H1 (cell line): ENCODE measurements around the gene TMOD4. TPM values are rescaled to one million over a fixed set of nuclear protein-coding genes. Genes with fewer than 3 reads are reported as not detected.

Experiments
- CTCF ChIA-PET: fragments of 300-600 bp; sonication (Branson Sonifier 250); formaldehyde crosslinking; loops from one replicate; lab custom pipeline; 2021; ENCODE audit not compliant: partially characterized antibody; lab: Charles Lee
- POLR2A ChIA-PET: fragments of 300-600 bp; sonication (Branson Sonifier 250); formaldehyde crosslinking; loops from one replicate; lab custom pipeline; 2021; ENCODE audit warnings: inconsistent platforms; ENCODE audit not compliant: partially characterized antibody; lab: Charles Lee
- DNase-seq, 2 experiments: peaks; one replicate each; pipeline versions ENCODE4 v3.0.0 to v3.0.0-alpha.2; 2010 to 2022; ENCODE audit warnings: low spot score in 2 of 2, low read depth in 1 of 2, mixed read lengths in 1 of 2
- FAIRE-seq: peaks from 2 replicates; lab custom pipeline; 2011; peaks lifted over from hg19 to GRCh38; lab: Jason Lieb, UNC
- H2AFZ ChIP-seq: 2 replicates; pipeline ENCODE4 v1.8.1; 2012; ENCODE audit warnings: low read length, inconsistent platforms
- H2AK5ac ChIP-seq: 2 replicates; pipeline ENCODE4 v1.6.1; 2013; ENCODE audit warnings: low read depth, low read length
- H2BK120ac ChIP-seq: replicated peaks from 2 replicates; pipeline ENCODE3; 2013; ENCODE audit warnings: low read depth, low read length, inconsistent platforms
- H2BK12ac ChIP-seq: 2 replicates; pipeline ENCODE4 v1.6.1; 2013; ENCODE audit warnings: low read depth, low read length
- H2BK15ac ChIP-seq: 2 replicates; pipeline ENCODE4 v1.6.1; 2013; ENCODE audit warnings: low read length
- H2BK20ac ChIP-seq: 2 replicates; pipeline ENCODE4 v1.6.1; 2013; ENCODE audit warnings: low read length
- H2BK5ac ChIP-seq: 2 replicates; pipeline ENCODE4 v1.6.1; 2013; ENCODE audit warnings: low read depth, low read length
- H3K14ac ChIP-seq: 2 replicates; pipeline ENCODE4 v1.6.1; 2013; ENCODE audit warnings: inconsistent platforms; ENCODE audit not compliant: insufficient read length
- H3K18ac ChIP-seq: 2 replicates; pipeline ENCODE4 v1.6.1; 2013; ENCODE audit warnings: low read length; ENCODE audit errors: extremely low read depth
- H3K23ac ChIP-seq: 2 replicates; pipeline ENCODE4 v1.6.1; 2013; ENCODE audit warnings: inconsistent platforms; ENCODE audit not compliant: insufficient read length
- H3K23me2 ChIP-seq: 2 replicates; pipeline ENCODE4 v1.6.1; 2013; ENCODE audit warnings: low read depth, low read length
- H3K27ac ChIP-seq: 2 replicates; pipeline ENCODE4 v1.6.1; 2011; ENCODE audit warnings: low read depth, low read length, inconsistent platforms
- H3K27me3 ChIP-seq, 4 experiments: replicated peaks in 1 of 4; 1 replicate in 1 of 4; 2 replicates in 3 of 4; pipeline versions ENCODE4 v1.6.1 to v1.8.1; 2011 to 2013; ENCODE audit warnings: low read length in 3 of 4, mild to moderate bottlenecking in 3 of 4, inconsistent platforms in 2 of 4, mixed read lengths in 2 of 4, moderate library complexity in 1 of 4; ENCODE audit not compliant: control insufficient read depth in 3 of 4, insufficient read depth in 3 of 4; ENCODE audit errors: extremely low read depth in 1 of 4
- H3K36me3 ChIP-seq, 4 experiments: 2 replicates each; pipeline versions ENCODE4 v1.6.1 to v1.8.1; 2011 to 2013; ENCODE audit warnings: mild to moderate bottlenecking in 4 of 4, low read length in 3 of 4, moderate library complexity in 2 of 4, control low read depth in 1 of 4, inconsistent platforms in 1 of 4; ENCODE audit not compliant: insufficient read depth in 4 of 4, control insufficient read depth in 2 of 4
- H3K4ac ChIP-seq: replicated peaks from 2 replicates; pipeline ENCODE3; 2013; ENCODE audit warnings: low read length, low read depth, mixed read lengths, inconsistent platforms; ENCODE audit not compliant: insufficient read length
- H3K4me1 ChIP-seq, 4 experiments: replicated peaks in 1 of 4; 1 replicate in 1 of 4; 2 replicates in 3 of 4; pipeline versions ENCODE4 v1.6.1 to v1.8.1; 2011 to 2013; ENCODE audit warnings: low read length in 3 of 4, inconsistent platforms in 2 of 4, mixed read lengths in 1 of 4; ENCODE audit not compliant: insufficient read depth in 4 of 4, control insufficient read depth in 3 of 4
- H3K4me2 ChIP-seq, 2 experiments: 2 replicates each; pipeline versions ENCODE4 v1.6.1 to v1.8.1; 2011 to 2013; ENCODE audit warnings: low read depth in 2 of 2, low read length in 2 of 2, control low read depth in 1 of 2, inconsistent platforms in 1 of 2, mild to moderate bottlenecking in 1 of 2; ENCODE audit not compliant: insufficient read depth in 1 of 2
- H3K4me3 ChIP-seq, 4 experiments: fragments of 200-600, 300-600 bp in 1 of 4; sonication (generic), shearing (Covaris generic), sonication (Bioruptor Twin) in 1 of 4; 2 replicates each; pipeline versions ENCODE4 v1.5.1 to v1.8.1; 2011 to 2016; ENCODE audit warnings: low read length in 4 of 4, low read depth in 3 of 4, control low read depth in 2 of 4, inconsistent platforms in 2 of 4, mild to moderate bottlenecking in 2 of 4, mixed read lengths in 1 of 4, moderate library complexity in 1 of 4; ENCODE audit not compliant: insufficient read depth in 2 of 4; ENCODE audit errors: extremely low read depth in 1 of 4
- H3K56ac ChIP-seq: replicated peaks from 2 replicates; pipeline ENCODE3; 2013; ENCODE audit warnings: low read depth, mild to moderate bottlenecking, mixed read lengths, low read length, inconsistent platforms; ENCODE audit not compliant: insufficient read length
- H3K79me1 ChIP-seq: 2 replicates; pipeline ENCODE4 v1.6.1; 2013; ENCODE audit warnings: low read depth, low read length, control low read depth
- H3K79me2 ChIP-seq, 2 experiments: 2 replicates each; pipeline versions ENCODE4 v1.6.1 to v1.8.1; 2012 to 2013; ENCODE audit warnings: low read length in 2 of 2, mild to moderate bottlenecking in 2 of 2, inconsistent platforms in 1 of 2; ENCODE audit not compliant: insufficient read depth in 2 of 2, control insufficient read depth in 1 of 2
- H3K9ac ChIP-seq, 4 experiments: replicated peaks in 1 of 4; 1 replicate in 1 of 4; 2 replicates in 3 of 4; pipeline versions ENCODE4 v1.6.1 to v1.8.1; 2011 to 2013; ENCODE audit warnings: low read depth in 3 of 4, low read length in 3 of 4, control low read depth in 2 of 4, mild to moderate bottlenecking in 2 of 4, moderate library complexity in 2 of 4, inconsistent platforms in 1 of 4; ENCODE audit errors: extremely low read depth in 1 of 4
- H3K9me3 ChIP-seq, 2 experiments: 2 replicates each; pipeline versions ENCODE4 v1.6.1 to v1.8.1; 2012 to 2013; ENCODE audit warnings: mild to moderate bottlenecking in 2 of 2, moderate library complexity in 2 of 2, control low read depth in 1 of 2, inconsistent platforms in 1 of 2, low read depth in 1 of 2, low read length in 1 of 2, mixed read lengths in 1 of 2; ENCODE audit not compliant: insufficient read depth in 2 of 2
- H4K20me1 ChIP-seq, 2 experiments: replicated peaks in 1 of 2; 2 replicates each; pipeline versions ENCODE3 to v1.8.1; 2011 to 2013; ENCODE audit warnings: inconsistent platforms in 2 of 2, low read length in 2 of 2, mild to moderate bottlenecking in 1 of 2; ENCODE audit not compliant: insufficient read depth in 2 of 2, control insufficient read depth in 1 of 2
- H4K5ac ChIP-seq: 2 replicates; pipeline ENCODE4 v1.6.1; 2013; ENCODE audit warnings: low read length, low read depth, mixed read lengths, inconsistent platforms; ENCODE audit not compliant: insufficient read length
- H4K8ac ChIP-seq: 2 replicates; pipeline ENCODE4 v1.8.0; 2013; ENCODE audit warnings: mild to moderate bottlenecking, moderate library complexity, low read length, inconsistent platforms; ENCODE audit not compliant: insufficient read depth; ENCODE audit errors: extremely low read depth
- H4K91ac ChIP-seq: replicated peaks from 2 replicates; pipeline ENCODE3; 2013; ENCODE audit warnings: low read length, mixed read lengths, inconsistent platforms; ENCODE audit not compliant: insufficient read length
- ASH2L ChIP-seq: fragments of 200-600, 300-600 bp; sonication (generic); IDR thresholded peaks from one replicate; pipeline ENCODE4 v1.7.1; 2017; ENCODE audit warnings: low read length
- BRCA1 ChIP-seq: IDR thresholded peaks from 2 replicates; pipeline ENCODE4 v1.6.1; 2012; ENCODE audit warnings: low read depth, low read length, improper control_type of control experiment
- CBX5 ChIP-seq: fragments of 300-800, 300-1000 bp; sonication (generic); IDR thresholded peaks from 2 replicates; pipeline ENCODE4 v1.7.1; 2016; ENCODE audit warnings: antibody characterized with exemption, low read length, low read depth
- CHD2 ChIP-seq: IDR thresholded peaks from 2 replicates; pipeline ENCODE4 v1.6.1; 2012; ENCODE audit warnings: low read length, improper control_type of control experiment
- CREB1 ChIP-seq: IDR thresholded peaks from 2 replicates; pipeline ENCODE4 v1.6.1; 2012; ENCODE audit warnings: inconsistent platforms
- CTBP2 ChIP-seq: IDR thresholded peaks from 2 replicates; pipeline ENCODE4 v1.7.0; 2011; ENCODE audit warnings: borderline replicate concordance, mild to moderate bottlenecking, moderate library complexity, mixed read lengths, low read length; ENCODE audit not compliant: insufficient read depth, insufficient read length
- E2F6 ChIP-seq: IDR thresholded peaks from 2 replicates; pipeline ENCODE4 v1.6.1; 2012; ENCODE audit warnings: inconsistent platforms
- MAX ChIP-seq: IDR thresholded peaks from 2 replicates; pipeline ENCODE4 v1.6.1; 2012; ENCODE audit warnings: inconsistent platforms
- NRF1 ChIP-seq: IDR thresholded peaks from 2 replicates; pipeline ENCODE4 v1.6.1; 2011; ENCODE audit warnings: mild to moderate bottlenecking, low read depth, low read length, improper control_type of control experiment
- POU5F1 ChIP-seq: IDR thresholded peaks from 2 replicates; pipeline ENCODE4 v1.6.1; 2011; ENCODE audit warnings: low read depth, mild to moderate bottlenecking, low read length, moderate library complexity
- SIN3A ChIP-seq, 2 experiments: IDR thresholded peaks in 1 of 2; conservative IDR thresholded peaks in 1 of 2; 2 replicates each; pipeline ENCODE4 v1.6.1; 2011 to 2012; ENCODE audit warnings: low read length in 2 of 2, improper control_type of control experiment in 1 of 2, low read depth in 1 of 2, mild to moderate bottlenecking in 1 of 2
- SRF ChIP-seq: IDR thresholded peaks from 2 replicates; pipeline ENCODE4 v1.6.1; 2011; ENCODE audit warnings: mild to moderate bottlenecking, low read depth, low read length, moderate library complexity
- TEAD4 ChIP-seq: IDR thresholded peaks from 2 replicates; pipeline ENCODE4 v1.6.1; 2012; ENCODE audit warnings: low read depth, low read length, inconsistent platforms, mixed read lengths
- WGBS, 2 experiments: shearing (Covaris generic) in 1 of 2; methylation state at CpG; one replicate each; pipeline versions ENCODE4 v1.1.6 to v1.1.7; 2013 to 2015; ENCODE audit warnings: low lambda C conversion rate in 2 of 2, mixed read lengths in 2 of 2, inconsistent platforms in 1 of 2, low coverage in 1 of 2, missing lambda C conversion rate in 1 of 2; ENCODE audit not compliant: insufficient replicate concordance in 2 of 2, insufficient coverage in 1 of 2, insufficient read length in 1 of 2; ENCODE audit errors: extremely low coverage in 1 of 2, missing lambda C conversion rate in 1 of 2; 5-methylcytosine and 5-hydroxymethylcytosine counted together
- polyA plus RNA-seq, 7 experiments: library from polyadenylated mRNA; depleted of rRNA in 3 of 7; stranded (reverse) in 5 of 7; unstranded in 2 of 7; fragments of >200 nt in 5 of 7; fragments of 200-250 nt in 2 of 7; gene quantifications; 1 replicate in 5 of 7; 2 replicates in 1 of 7; 4 replicates in 1 of 7; pipeline versions ENCODE4 v1.2.1 to v1.2.3, GENCODE V29; 2011 to 2013; ENCODE audit warnings: missing spikeins in 2 of 7, mixed read lengths in 2 of 7
- total RNA-seq: library from RNA; stranded (reverse); fragmentation: NEBNext Ultra II Directional; extraction: Animal tissue kit (Norgen Biotek cat#: 25700); gene quantifications from 2 replicates; pipeline ENCODE4 v1.2.1, GENCODE V29; 2021

Gene TMOD4
- total and polyA plus RNA-seq, 2 of the 8 experiments (the other 6 are each of a cell fraction or from before 2014, with no cell fraction given), result 0.42 TPM; not detected in 1

- Histone ChIP-seq H4K20me1 (peaks cover 4 to 5% of the 10 kb centered on the region in 2 experiments), H3K27ac (no peak overlapping the region), H4K8ac (no peak overlapping the region; the same call in 1 of the 2 replicates), H2BK5ac (no peak overlapping the region; the same call in 1 of the 2 replicates), H2BK15ac (no peak overlapping the region), H4K5ac (peak overlapping the region; percentile 31), H3K27me3 (no peaks in the 10 kb centered on the region), H2BK12ac (no peak overlapping the region), H3K4ac (no peak overlapping the region), H4K91ac (no peak overlapping the region), H2BK120ac (no peak overlapping the region), H3K9ac (no peak overlapping the region; a peak in 1 of 7 replicates), H2BK20ac (no peak overlapping the region), H2AFZ (peak overlapping the region; percentile 62; the same call in 1 of the 2 replicates), H3K14ac (no peak overlapping the region), H3K36me3 (peaks cover 0 to 8% (median 1%) of the 10 kb centered on the region in 4 experiments; a peak in 2 of 8 replicates), H3K4me3 (peak overlapping the region; percentile 74 to 99 (median 93)), H3K9me3 (no peaks in the 10 kb centered on the region), H3K4me1 (peaks cover 2 to 4% (median 3%) of the 10 kb centered on the region in 4 experiments; a peak in 3 of 7 replicates), H3K18ac (no peak overlapping the region), H3K56ac (no peak overlapping the region), H3K79me2 (peaks cover 31 to 44% of the 10 kb centered on the region in 2 experiments), H3K79me1 (no peaks in the 10 kb centered on the region), H3K4me2 (peak overlapping the region; percentile 68 to 69), H2AK5ac (no peak overlapping the region), H3K23ac (no peak overlapping the region), H3K23me2 (peaks cover 13% of the 10 kb centered on the region)
- 13% methylated on average over 10 of the region's 10 CpGs; no CpG with 5 or more reads in 1 of the 2 experiments for WGBS, 2 experiments
- CTCF ChIA-PET, result interaction anchor here (1.1 kb wide), 1 partner anchor 30 kb away, joined by 3 read pairs; no protein-coding TSS in a partner anchor
- TF ChIP-seq CTBP2, result no peak
- no peak for TF ChIP-seq CBX5
- TF ChIP-seq CREB1, result no peak
- no peak for TF ChIP-seq NRF1
- TF ChIP-seq BRCA1, result no peak
- TF ChIP-seq SIN3A (conservative IDR thresholded peaks at IDR 0.05 in 1 of 2, IDR thresholded peaks at IDR 0.05 in 1 of 2; ENCODE audit: low read depth in 1 of 2, low read length in 2 of 2), result no peak
- TF ChIP-seq MAX, result no peak
- no peak for TF ChIP-seq CHD2
- no peak for TF ChIP-seq TEAD4
- TF ChIP-seq E2F6, result no peak
- no peak for TF ChIP-seq SRF
- TF ChIP-seq POU5F1, result no peak
- no peak for TF ChIP-seq ASH2L
- no peak for DNase-seq
- POLR2A ChIA-PET, result interaction anchor here (1.4 to 1.9 kb wide), 2 partner anchors 8 to 13 kb away, joined by 4 to 7 read pairs; partner anchors contain the start of gene VPS72
- FAIRE-seq, result no peak
Measured at GRCh38 chr1:151197863-151198253, 22.1 kb upstream of the TMOD4 start.
